DND-41 (cell line): ENCODE results near the gene EVI5L.

Experiments
- ATAC-seq: fragments of 200-7000 bp; cut with Tn5 transposase; 3 replicates; pipeline ENCODE4 v1.9.1; 2021; ENCODE audit warnings: low read depth; ENCODE audit not compliant: insufficient read depth
- DNase-seq: peaks from one replicate; pipeline ENCODE4 v3.0.0-alpha.2; 2020
- H2AFZ ChIP-seq: 2 replicates; pipeline ENCODE4 v1.6.0; 2012; ENCODE audit warnings: low read depth, low read length
- H3K27ac ChIP-seq: 2 replicates; pipeline ENCODE4 v1.5.1; 2012; ENCODE audit warnings: low read length, inconsistent platforms
- H3K27me3 ChIP-seq: fragments of 200-600 bp; sonication (generic); 2 replicates; pipeline ENCODE4 v1.6.0; 2012; ENCODE audit warnings: low read length, mild to moderate bottlenecking, inconsistent platforms; ENCODE audit not compliant: insufficient read depth, poor library complexity
- H3K36me3 ChIP-seq: 2 replicates; pipeline ENCODE4 v1.5.1; 2012; ENCODE audit warnings: low read length, inconsistent platforms; ENCODE audit not compliant: insufficient read depth
- H3K4me1 ChIP-seq: 2 replicates; pipeline ENCODE4 v1.5.1; 2012; ENCODE audit warnings: mild to moderate bottlenecking, low read length; ENCODE audit not compliant: insufficient read depth
- H3K4me2 ChIP-seq: 2 replicates; pipeline ENCODE4 v1.6.0; 2012; ENCODE audit warnings: mild to moderate bottlenecking, moderate library complexity, low read length, inconsistent platforms; ENCODE audit not compliant: insufficient read depth
- H3K4me3 ChIP-seq, 2 experiments: fragments of 200-600 bp in 1 of 2; shearing (Covaris generic) in 1 of 2; 2 replicates each; pipeline ENCODE4 v1.5.1; 2012 to 2016; ENCODE audit warnings: inconsistent platforms in 2 of 2, low read length in 2 of 2, mild to moderate bottlenecking in 2 of 2, low read depth in 1 of 2, moderate library complexity in 1 of 2
- H3K79me2 ChIP-seq: 2 replicates; pipeline ENCODE4 v1.6.0; 2012; ENCODE audit warnings: low read length, inconsistent platforms; ENCODE audit not compliant: insufficient read depth
- H3K9ac ChIP-seq: 2 replicates; pipeline ENCODE4 v1.6.0; 2012; ENCODE audit warnings: low read depth, mild to moderate bottlenecking, inconsistent platforms, low read length, moderate library complexity
- H3K9me3 ChIP-seq: 2 replicates; pipeline ENCODE4 v1.5.1; 2012; ENCODE audit warnings: low read length, moderate library complexity, mild to moderate bottlenecking, inconsistent platforms; ENCODE audit not compliant: insufficient read depth, severe bottlenecking
- H4K20me1 ChIP-seq: 2 replicates; pipeline ENCODE4 v1.6.0; 2012; ENCODE audit warnings: low read length; ENCODE audit not compliant: insufficient read depth
- CTCF ChIP-seq: IDR thresholded peaks from 2 replicates; pipeline ENCODE4 v1.5.1; 2012; ENCODE audit warnings: borderline replicate concordance, low read length, moderate library complexity, mild to moderate bottlenecking; ENCODE audit not compliant: poor library complexity, severe bottlenecking; ENCODE audit errors: extremely low read depth
- EZH2 ChIP-seq: IDR thresholded peaks from 3 replicates; pipeline ENCODE4 v1.6.1; 2012; ENCODE audit warnings: borderline replicate concordance, low read depth, mild to moderate bottlenecking, moderate library complexity, low read length, inconsistent platforms; ENCODE audit not compliant: severe bottlenecking

Gene EVI5L

GRCh38 chr19:7859831-7860713 is 30.1 kb downstream of the EVI5L start:
- no peaks in the 10 kb centered on the region for H3K27me3 ChIP-seq
- DNase-seq (no peak), ATAC-seq (no peak)
- no peaks in the 10 kb centered on the region for H3K4me1 ChIP-seq
- no peaks in the 10 kb centered on the region for H3K9me3 ChIP-seq
- H3K27ac ChIP-seq: no peak overlapping the region
- no peak overlapping the region for H3K4me3 ChIP-seq
- peaks cover 6% of the 10 kb centered on the region for H3K36me3 ChIP-seq
- no peak overlapping the region for H3K9ac ChIP-seq
- H2AFZ ChIP-seq: no peak overlapping the region
- H4K20me1 ChIP-seq: peaks cover 4% of the 10 kb centered on the region; the same call in 1 of the 2 replicates
- TF ChIP-seq EZH2 (no peak), CTCF (no peak)
- H3K4me2 ChIP-seq: no peak overlapping the region
- no peaks in the 10 kb centered on the region for H3K79me2 ChIP-seq

- TF ChIP-seq EZH2 (no peak), CTCF (no peak)
- ATAC-seq: no peak
- no peaks in the 10 kb centered on the region for H3K4me1 ChIP-seq
- H3K4me2 ChIP-seq: no peak overlapping the region
- no peak overlapping the region for H3K27ac ChIP-seq
- peaks cover 4% of the 10 kb centered on the region; the same call in 1 of the 2 replicates for H4K20me1 ChIP-seq
- DNase-seq: no peak
- no peaks in the 10 kb centered on the region for H3K9me3 ChIP-seq
- no peak overlapping the region for H3K9ac ChIP-seq
- no peaks in the 10 kb centered on the region for H3K27me3 ChIP-seq
- H2AFZ ChIP-seq: no peak overlapping the region
- no peaks in the 10 kb centered on the region for H3K79me2 ChIP-seq
- no peak overlapping the region for H3K4me3 ChIP-seq
- peaks cover 6% of the 10 kb centered on the region for H3K36me3 ChIP-seq
Measured at GRCh38 chr19:7860714-7861618, 30.9 kb downstream of the EVI5L start.

GRCh38 chr19:7861619-7862412 is 31.8 kb downstream of the EVI5L start:
- H3K4me2 ChIP-seq: no peak overlapping the region
- H3K9ac ChIP-seq: no peak overlapping the region
- H3K79me2 ChIP-seq: no peaks in the 10 kb centered on the region
- no peak overlapping the region for H3K27ac ChIP-seq
- TF ChIP-seq CTCF (no peak), EZH2 (no peak)
- ATAC-seq (no peak), DNase-seq (no peak)
- no peaks in the 10 kb centered on the region for H3K9me3 ChIP-seq
- peaks cover 6% of the 10 kb centered on the region for H3K36me3 ChIP-seq
- no peak overlapping the region for H3K4me3 ChIP-seq
- no peaks in the 10 kb centered on the region for H3K4me1 ChIP-seq
- no peak overlapping the region for H2AFZ ChIP-seq
- H3K27me3 ChIP-seq: no peaks in the 10 kb centered on the region
- peaks cover 4% of the 10 kb centered on the region; the same call in 1 of the 2 replicates for H4K20me1 ChIP-seq
